HepG2 (cell line): ENCODE results near the gene HEMK1. TPM values are rescaled to one million over a fixed set of nuclear protein-coding genes. Genes with fewer than 3 reads are reported as not detected.

Experiments used
- ARNTL ChIP-seq: sonication (generic); formaldehyde crosslinking; IDR thresholded peaks from 2 replicates; pipeline ENCODE4 v1.4.0; 2020; ENCODE audit warnings: mild to moderate bottlenecking, missing genetic modification reagents
- ATM ChIP-seq: fragments of 450-650 bp; IDR thresholded peaks from 2 replicates; pipeline ENCODE4 v1.7.1; 2017; ENCODE audit warnings: mild to moderate bottlenecking, borderline replicate concordance
- FOXK1 ChIP-seq: sonication (generic); formaldehyde crosslinking; IDR thresholded peaks from 2 replicates; pipeline ENCODE4 v1.4.0; 2020; ENCODE audit warnings: low read depth, missing genetic modification reagents, borderline replicate concordance
- HOXD1 ChIP-seq: sonication (generic); formaldehyde crosslinking; IDR thresholded peaks from 2 replicates; pipeline ENCODE4 v1.5.0; 2020; ENCODE audit warnings: missing genetic modification reagents
- MATR3 ChIP-seq: sonication (generic); formaldehyde crosslinking; IDR thresholded peaks from 2 replicates; pipeline ENCODE4 v1.4.0; 2020; ENCODE audit warnings: missing genetic modification reagents
- MIXL1 ChIP-seq: IDR thresholded peaks from 2 replicates; pipeline ENCODE4 v1.6.1; 2016
- SAP130 ChIP-seq: IDR thresholded peaks from 2 replicates; pipeline ENCODE4 v1.6.1; 2016; ENCODE audit warnings: low read depth
- SIN3A ChIP-seq: IDR thresholded peaks from 2 replicates; pipeline ENCODE4 v1.6.1; 2011; ENCODE audit warnings: low read depth, mild to moderate bottlenecking, control low read depth, low read length, borderline replicate concordance
- ZNF3 ChIP-seq: IDR thresholded peaks from 2 replicates; pipeline ENCODE4 v1.7.0; 2017; ENCODE audit warnings: inconsistent platforms
- ZNF331 ChIP-seq: sonication (generic); formaldehyde crosslinking; IDR thresholded peaks from 2 replicates; pipeline ENCODE4 v1.4.0; 2020; ENCODE audit warnings: missing genetic modification reagents
- ZNF432 ChIP-seq: sonication (generic); formaldehyde crosslinking; IDR thresholded peaks from 2 replicates; pipeline ENCODE4 v1.5.0; 2020; ENCODE audit warnings: missing genetic modification reagents, mild to moderate bottlenecking, borderline replicate concordance
- ZNF558 ChIP-seq: sonication (generic); formaldehyde crosslinking; IDR thresholded peaks from 2 replicates; pipeline ENCODE4 v1.9.0; 2022; ENCODE audit warnings: mild to moderate bottlenecking, missing genetic modification reagents, borderline replicate concordance
- ZNF564 ChIP-seq: sonication (generic); formaldehyde crosslinking; IDR thresholded peaks from 2 replicates; pipeline ENCODE4 v1.8.1; 2023; ENCODE audit warnings: mild to moderate bottlenecking, missing genetic modification reagents
- ZNF660 ChIP-seq: sonication (generic); formaldehyde crosslinking; IDR thresholded peaks from 2 replicates; pipeline ENCODE4 v1.5.1; 2020; ENCODE audit warnings: mild to moderate bottlenecking, low read depth, missing genetic modification reagents, borderline replicate concordance
- ZNF782 ChIP-seq: sonication (generic); formaldehyde crosslinking; IDR thresholded peaks from 2 replicates; pipeline ENCODE4 v1.4.0; 2020; ENCODE audit warnings: missing genetic modification reagents, mild to moderate bottlenecking, borderline replicate concordance
- ZNF83 ChIP-seq: sonication (generic); formaldehyde crosslinking; IDR thresholded peaks from 2 replicates; pipeline ENCODE4 v1.4.0; 2020; ENCODE audit warnings: missing genetic modification reagents, mild to moderate bottlenecking, borderline replicate concordance
- polyA plus RNA-seq, 8 experiments: library from polyadenylated mRNA; depleted of rRNA in 3 of 8; stranded (reverse) in 7 of 8; unstranded in 1 of 8; fragments of >200 nt; fragmentation: Illumina TruSeq in 4 of 8; extraction: Trizol in 4 of 8; gene quantifications; 2 replicates each; pipeline versions ENCODE4 v1.2.1 to v1.2.3, GENCODE V29; 2011 to 2016; ENCODE audit warnings: low read depth in 4 of 8, missing spikeins in 1 of 8, mixed read lengths in 1 of 8; ENCODE audit not compliant: insufficient read depth in 1 of 8
- total RNA-seq, 5 experiments: library from RNA; depleted of rRNA; stranded (reverse); fragments of >200 nt; fragmentation: Illumina TruSeq; extraction: Trizol; gene quantifications; 2 replicates each; pipeline ENCODE4 v1.2.3, GENCODE V29; 2016; ENCODE audit warnings: low read depth in 1 of 5
- TF ChIP-seq, protein P1 (sequence below): IDR thresholded peaks from 2 replicates; pipeline ENCODE4 v1.6.1; 2018; ENCODE audit warnings: missing genetic modification reagents
- TF ChIP-seq, protein P2 (sequence below): sonication (generic); formaldehyde crosslinking; IDR thresholded peaks from 2 replicates; pipeline ENCODE4 v1.4.0; 2020; ENCODE audit warnings: missing genetic modification reagents
- TF ChIP-seq, protein P3 (sequence below): sonication (generic); formaldehyde crosslinking; IDR thresholded peaks from 2 replicates; pipeline ENCODE4 v1.5.1; 2020; ENCODE audit warnings: missing genetic modification reagents, mild to moderate bottlenecking, borderline replicate concordance
- TF ChIP-seq, protein P4 (sequence below): sonication (generic); formaldehyde crosslinking; IDR thresholded peaks from 2 replicates; pipeline ENCODE4 v1.4.0; 2020; ENCODE audit warnings: missing genetic modification reagents

HEMK1 gene
- total and polyA plus RNA-seq, 2 of the 13 experiments (the other 11 are each of a cell fraction or from before 2014, with no cell fraction given): 9.8 to 12.6 TPM

DNA sequence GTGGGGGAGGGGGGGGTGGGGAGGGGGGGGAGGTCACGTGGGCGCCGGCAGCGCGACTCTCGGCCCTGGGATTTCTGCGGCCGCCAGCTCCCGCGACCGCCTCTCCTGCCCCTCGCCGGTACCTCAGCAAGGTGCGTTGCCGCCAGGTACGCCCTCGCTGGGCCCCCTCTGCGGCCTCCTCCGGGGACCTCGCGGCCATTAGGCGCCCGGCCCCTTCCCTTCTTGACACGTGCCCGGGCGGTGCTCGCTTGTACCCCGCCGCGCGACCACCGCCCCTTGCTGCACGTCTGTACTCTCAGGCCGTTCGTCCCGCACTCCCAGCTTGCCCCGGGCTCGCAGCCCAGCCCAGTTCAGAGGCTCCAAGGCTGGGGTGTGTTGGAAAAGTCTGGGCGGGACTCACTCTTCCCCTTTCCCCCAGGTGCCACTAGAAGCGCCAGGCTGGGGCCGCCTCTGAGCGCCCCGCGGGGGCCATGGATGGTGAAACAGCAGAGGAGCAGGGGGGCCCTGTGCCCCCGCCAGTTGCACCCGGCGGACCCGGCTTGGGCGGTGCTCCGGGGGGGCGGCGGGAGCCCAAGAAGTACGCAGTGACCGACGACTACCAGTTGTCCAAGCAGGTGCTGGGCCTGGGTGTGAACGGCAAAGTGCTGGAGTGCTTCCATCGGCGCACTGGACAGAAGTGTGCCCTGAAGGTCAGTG lies 47.9 kb downstream of the HEMK1 start, which contains the start of gene MAPKAPK3 (continued):
- TF ChIP-seq ZNF3 (CRISPR knock-in tag) (no peak), ARNTL (CRISPR knock-in tag) (peak; percentile 58; the same call in 1 of the 2 replicates), SAP130 (CRISPR knock-in tag) (peak; percentile 34), MATR3 (CRISPR knock-in tag) (no peak), ZNF660 (CRISPR knock-in tag) (no peak), ZNF331 (0 out of 2 replicates have a peak, but pooled peaks have one; percentile 25), ZNF782 (CRISPR knock-in tag) (no peak; the same call in 1 of the 2 replicates), ZNF564 (CRISPR knock-in tag) (no peak), HOXD1 (CRISPR knock-in tag) (peak; percentile 28; the same call in 1 of the 2 replicates), ZNF558 (CRISPR knock-in tag) (no peak), ATM (no peak), SIN3A (peak; percentile 67; the same call in 1 of the 2 replicates), ZNF83 (CRISPR knock-in tag) (no peak), ZNF432 (CRISPR knock-in tag) (no peak), FOXK1 (CRISPR knock-in tag) (no peak), MIXL1 (no peak)
- TF ChIP-seq, protein P1, sequence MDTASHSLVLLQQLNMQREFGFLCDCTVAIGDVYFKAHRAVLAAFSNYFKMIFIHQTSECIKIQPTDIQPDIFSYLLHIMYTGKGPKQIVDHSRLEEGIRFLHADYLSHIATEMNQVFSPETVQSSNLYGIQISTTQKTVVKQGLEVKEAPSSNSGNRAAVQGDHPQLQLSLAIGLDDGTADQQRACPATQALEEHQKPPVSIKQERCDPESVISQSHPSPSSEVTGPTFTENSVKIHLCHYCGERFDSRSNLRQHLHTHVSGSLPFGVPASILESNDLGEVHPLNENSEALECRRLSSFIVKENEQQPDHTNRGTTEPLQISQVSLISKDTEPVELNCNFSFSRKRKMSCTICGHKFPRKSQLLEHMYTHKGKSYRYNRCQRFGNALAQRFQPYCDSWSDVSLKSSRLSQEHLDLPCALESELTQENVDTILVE: no peak
- TF ChIP-seq, protein P2, sequence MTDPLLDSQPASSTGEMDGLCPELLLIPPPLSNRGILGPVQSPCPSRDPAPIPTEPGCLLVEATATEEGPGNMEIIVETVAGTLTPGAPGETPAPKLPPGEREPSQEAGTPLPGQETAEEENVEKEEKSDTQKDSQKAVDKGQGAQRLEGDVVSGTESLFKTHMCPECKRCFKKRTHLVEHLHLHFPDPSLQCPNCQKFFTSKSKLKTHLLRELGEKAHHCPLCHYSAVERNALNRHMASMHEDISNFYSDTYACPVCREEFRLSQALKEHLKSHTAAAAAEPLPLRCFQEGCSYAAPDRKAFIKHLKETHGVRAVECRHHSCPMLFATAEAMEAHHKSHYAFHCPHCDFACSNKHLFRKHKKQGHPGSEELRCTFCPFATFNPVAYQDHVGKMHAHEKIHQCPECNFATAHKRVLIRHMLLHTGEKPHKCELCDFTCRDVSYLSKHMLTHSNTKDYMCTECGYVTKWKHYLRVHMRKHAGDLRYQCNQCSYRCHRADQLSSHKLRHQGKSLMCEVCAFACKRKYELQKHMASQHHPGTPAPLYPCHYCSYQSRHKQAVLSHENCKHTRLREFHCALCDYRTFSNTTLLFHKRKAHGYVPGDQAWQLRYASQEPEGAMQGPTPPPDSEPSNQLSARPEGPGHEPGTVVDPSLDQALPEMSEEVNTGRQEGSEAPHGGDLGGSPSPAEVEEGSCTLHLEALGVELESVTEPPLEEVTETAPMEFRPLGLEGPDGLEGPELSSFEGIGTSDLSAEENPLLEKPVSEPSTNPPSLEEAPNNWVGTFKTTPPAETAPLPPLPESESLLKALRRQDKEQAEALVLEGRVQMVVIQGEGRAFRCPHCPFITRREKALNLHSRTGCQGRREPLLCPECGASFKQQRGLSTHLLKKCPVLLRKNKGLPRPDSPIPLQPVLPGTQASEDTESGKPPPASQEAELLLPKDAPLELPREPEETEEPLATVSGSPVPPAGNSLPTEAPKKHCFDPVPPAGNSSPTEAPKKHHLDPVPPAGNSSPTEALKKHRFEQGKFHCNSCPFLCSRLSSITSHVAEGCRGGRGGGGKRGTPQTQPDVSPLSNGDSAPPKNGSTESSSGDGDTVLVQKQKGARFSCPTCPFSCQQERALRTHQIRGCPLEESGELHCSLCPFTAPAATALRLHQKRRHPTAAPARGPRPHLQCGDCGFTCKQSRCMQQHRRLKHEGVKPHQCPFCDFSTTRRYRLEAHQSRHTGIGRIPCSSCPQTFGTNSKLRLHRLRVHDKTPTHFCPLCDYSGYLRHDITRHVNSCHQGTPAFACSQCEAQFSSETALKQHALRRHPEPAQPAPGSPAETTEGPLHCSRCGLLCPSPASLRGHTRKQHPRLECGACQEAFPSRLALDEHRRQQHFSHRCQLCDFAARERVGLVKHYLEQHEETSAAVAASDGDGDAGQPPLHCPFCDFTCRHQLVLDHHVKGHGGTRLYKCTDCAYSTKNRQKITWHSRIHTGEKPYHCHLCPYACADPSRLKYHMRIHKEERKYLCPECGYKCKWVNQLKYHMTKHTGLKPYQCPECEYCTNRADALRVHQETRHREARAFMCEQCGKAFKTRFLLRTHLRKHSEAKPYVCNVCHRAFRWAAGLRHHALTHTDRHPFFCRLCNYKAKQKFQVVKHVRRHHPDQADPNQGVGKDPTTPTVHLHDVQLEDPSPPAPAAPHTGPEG (CRISPR knock-in tag): no peak
- TF ChIP-seq, protein P3, sequence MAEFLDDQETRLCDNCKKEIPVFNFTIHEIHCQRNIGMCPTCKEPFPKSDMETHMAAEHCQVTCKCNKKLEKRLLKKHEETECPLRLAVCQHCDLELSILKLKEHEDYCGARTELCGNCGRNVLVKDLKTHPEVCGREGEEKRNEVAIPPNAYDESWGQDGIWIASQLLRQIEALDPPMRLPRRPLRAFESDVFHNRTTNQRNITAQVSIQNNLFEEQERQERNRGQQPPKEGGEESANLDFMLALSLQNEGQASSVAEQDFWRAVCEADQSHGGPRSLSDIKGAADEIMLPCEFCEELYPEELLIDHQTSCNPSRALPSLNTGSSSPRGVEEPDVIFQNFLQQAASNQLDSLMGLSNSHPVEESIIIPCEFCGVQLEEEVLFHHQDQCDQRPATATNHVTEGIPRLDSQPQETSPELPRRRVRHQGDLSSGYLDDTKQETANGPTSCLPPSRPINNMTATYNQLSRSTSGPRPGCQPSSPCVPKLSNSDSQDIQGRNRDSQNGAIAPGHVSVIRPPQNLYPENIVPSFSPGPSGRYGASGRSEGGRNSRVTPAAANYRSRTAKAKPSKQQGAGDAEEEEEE (CRISPR knock-in tag): no peak
- TF ChIP-seq, protein P4, sequence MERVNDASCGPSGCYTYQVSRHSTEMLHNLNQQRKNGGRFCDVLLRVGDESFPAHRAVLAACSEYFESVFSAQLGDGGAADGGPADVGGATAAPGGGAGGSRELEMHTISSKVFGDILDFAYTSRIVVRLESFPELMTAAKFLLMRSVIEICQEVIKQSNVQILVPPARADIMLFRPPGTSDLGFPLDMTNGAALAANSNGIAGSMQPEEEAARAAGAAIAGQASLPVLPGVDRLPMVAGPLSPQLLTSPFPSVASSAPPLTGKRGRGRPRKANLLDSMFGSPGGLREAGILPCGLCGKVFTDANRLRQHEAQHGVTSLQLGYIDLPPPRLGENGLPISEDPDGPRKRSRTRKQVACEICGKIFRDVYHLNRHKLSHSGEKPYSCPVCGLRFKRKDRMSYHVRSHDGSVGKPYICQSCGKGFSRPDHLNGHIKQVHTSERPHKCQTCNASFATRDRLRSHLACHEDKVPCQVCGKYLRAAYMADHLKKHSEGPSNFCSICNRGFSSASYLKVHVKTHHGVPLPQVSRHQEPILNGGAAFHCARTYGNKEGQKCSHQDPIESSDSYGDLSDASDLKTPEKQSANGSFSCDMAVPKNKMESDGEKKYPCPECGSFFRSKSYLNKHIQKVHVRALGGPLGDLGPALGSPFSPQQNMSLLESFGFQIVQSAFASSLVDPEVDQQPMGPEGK (CRISPR knock-in tag): peak; percentile 97
